ENCODE measurements around the gene ADARB2.
A peak's percentile ranks its signal among the peaks of the same experiment; 100 is the strongest.

The ADARB2 gene

GRCh38 chr10:1633783-1634182, 103.5 kb downstream of the ADARB2 start:
- DNase-seq: no peak

- DNase-seq: no peak
Observed at GRCh38 chr10:1632596-1632995, 104.7 kb downstream of the ADARB2 start.

GRCh38 chr10:1632141-1632540, 105.2 kb downstream of the ADARB2 start:
- DNase-seq: no peak

GRCh38 chr10:1631282-1631681, 106.0 kb downstream of the ADARB2 start:
- DNase-seq: peak; percentile 33

GRCh38 chr10:1630304-1630703, 107.0 kb downstream of the ADARB2 start:
- peak; percentile 21 for DNase-seq

- DNase-seq: peak; percentile 51
Observed at GRCh38 chr10:1629326-1630198, 107.8 kb downstream of the ADARB2 start.

GRCh38 chr10:1628757-1629156, 108.6 kb downstream of the ADARB2 start:
- peak; percentile 39 for DNase-seq

- peak; percentile 41 for DNase-seq
Observed at GRCh38 chr10:1627945-1628344, 109.4 kb downstream of the ADARB2 start.

GRCh38 chr10:1626835-1627234, 110.5 kb downstream of the ADARB2 start:
- peak; percentile 45 for DNase-seq

GRCh38 chr10:1626410-1626809, 110.9 kb downstream of the ADARB2 start:
- peak; percentile 32 for DNase-seq

GRCh38 chr10:1625731-1626130, 111.6 kb downstream of the ADARB2 start:
- peak; percentile 37 for DNase-seq

- peak; percentile 49 for DNase-seq
Observed at GRCh38 chr10:1625079-1625478, 112.2 kb downstream of the ADARB2 start.

- DNase-seq: peak; percentile 41
Observed at GRCh38 chr10:1624240-1624639, 113.1 kb downstream of the ADARB2 start.

- DNase-seq: peak; percentile 20
Observed at GRCh38 chr10:1620803-1621202, 116.5 kb downstream of the ADARB2 start.

GRCh38 chr10:1617376-1618317, 119.7 kb downstream of the ADARB2 start:
- DNase-seq: peak; percentile 63

- peak; percentile 72 for DNase-seq
Observed at GRCh38 chr10:1616701-1617100, 120.6 kb downstream of the ADARB2 start.

- peak; percentile 47 for DNase-seq
Observed at GRCh38 chr10:1615186-1615954, 122.0 kb downstream of the ADARB2 start.

GRCh38 chr10:1613511-1613910, 123.8 kb downstream of the ADARB2 start:
- DNase-seq: peak; percentile 22

GRCh38 chr10:1612908-1613307, 124.4 kb downstream of the ADARB2 start:
- peak; percentile 47 for DNase-seq

- peak; percentile 48 for DNase-seq
Observed at GRCh38 chr10:1611936-1612550, 125.3 kb downstream of the ADARB2 start.

GRCh38 chr10:1610986-1611770, 126.1 kb downstream of the ADARB2 start:
- DNase-seq: peak; percentile 14

GRCh38 chr10:1609648-1609970, 127.7 kb downstream of the ADARB2 start:
- peak; percentile 33 for DNase-seq

Measured in islet precursor cell (in vitro differentiated cells).